T-helper 2 cell treated with Interferon-gamma antibody and Interleukin-4, amounts not matched to agents 5 μg/mL and 100 μg/mL, for 36 hours (primary cell): ENCODE results near the gene GABPB2.

Experiments
- DNase-seq: peaks from one replicate; pipeline ENCODE4 v3.0.0; 2021; ENCODE audit warnings: low spot score
- H3K27ac Mint-ChIP-seq: one replicate; pipeline ENCODE4 v1.8.0; 2021; ENCODE audit warnings: mild to moderate bottlenecking, mixed read lengths
- H3K27me3 Mint-ChIP-seq: one replicate; pipeline ENCODE4 v1.8.0; 2021; ENCODE audit warnings: low read depth, mixed read lengths
- H3K36me3 Mint-ChIP-seq: one replicate; pipeline ENCODE4 v1.8.0; 2021; ENCODE audit warnings: low read depth, mixed read lengths
- H3K4me1 Mint-ChIP-seq: one replicate; pipeline ENCODE4 v1.8.0; 2021; ENCODE audit warnings: low read depth, mixed read lengths
- H3K4me3 Mint-ChIP-seq: one replicate; pipeline ENCODE4 v1.8.0; 2022; ENCODE audit warnings: mild to moderate bottlenecking, moderate library complexity, mixed read lengths
- H3K9me3 Mint-ChIP-seq: one replicate; pipeline ENCODE4 v1.8.0; 2021; ENCODE audit warnings: mixed read lengths

Gene GABPB2

DNA sequence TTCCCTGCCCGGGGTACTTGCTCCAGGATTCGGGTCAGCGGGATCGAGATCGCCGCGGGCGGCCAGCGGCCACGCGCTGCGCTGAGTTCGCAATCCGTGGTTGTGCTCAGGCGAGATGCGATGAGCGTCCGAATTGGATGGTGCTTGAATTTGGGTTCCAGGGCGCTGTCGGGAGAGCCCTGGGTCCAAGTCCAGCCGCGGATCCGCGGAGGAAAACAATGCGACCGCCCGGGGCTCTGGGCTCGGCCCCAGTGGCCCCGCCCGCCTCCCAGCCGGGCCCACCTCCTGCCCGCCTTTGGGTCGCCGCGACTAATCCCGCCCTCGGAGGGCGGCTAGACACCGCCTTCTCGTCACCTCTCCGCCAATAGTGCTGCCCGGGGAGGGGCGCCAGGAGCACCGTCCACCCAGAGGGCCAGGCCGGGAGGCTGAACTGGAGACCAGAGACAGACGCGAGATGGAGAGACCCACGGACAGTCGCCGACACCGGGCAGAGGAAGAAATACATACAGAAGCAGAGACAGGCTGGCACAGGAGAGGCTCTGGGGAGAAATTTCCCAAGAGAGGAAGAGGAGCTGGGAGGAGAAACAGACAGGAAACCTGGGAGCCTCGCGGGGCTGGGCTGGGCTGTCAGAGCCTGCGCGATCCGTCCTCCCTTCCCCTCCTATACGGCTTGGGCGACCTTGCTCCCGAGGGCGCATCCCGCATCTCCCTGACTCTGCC is 76.0 kb downstream of the GABPB2 start, which contains the start of gene SEMA6C:
Gene SEMA6C, minus strand, starts transcription at position 220 of the 720 bp plus-strand sequence. CDS start 4,010 bp downstream, outside the sequence.
- Mint-ChIP-seq H3K4me3 (peak within 1 kb of the TSS; percentile 95), H3K9me3 (no peaks in the 10 kb centered on the region), H3K27me3 (peaks cover 29% of the 10 kb centered on the region), H3K4me1 (peaks cover 18% of the 10 kb centered on the region), H3K36me3 (no peaks in the 10 kb centered on the region), H3K27ac (peak within 1 kb of the TSS; percentile 62)
- DNase-seq: peak; percentile 92

DNA sequence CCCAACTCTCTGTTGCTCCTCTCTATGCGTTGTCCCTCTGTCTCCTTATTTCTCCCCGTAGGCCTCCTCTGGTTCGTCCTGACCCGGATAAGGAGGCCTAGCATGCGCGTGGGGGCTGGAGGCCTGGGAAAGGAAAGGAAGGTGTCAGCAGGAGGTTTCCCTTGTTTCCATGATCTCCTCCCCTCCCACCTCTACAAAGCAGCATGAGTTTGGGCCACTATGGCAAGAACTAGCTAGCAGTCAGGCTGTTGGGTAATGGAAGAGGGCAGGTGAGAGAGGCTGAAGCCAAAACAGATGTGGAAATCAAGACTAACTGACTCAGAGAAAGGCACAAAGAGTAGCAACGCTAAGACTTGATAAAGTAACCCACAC is 76.6 kb downstream of the GABPB2 start:
- Mint-ChIP-seq H3K4me3 (peak overlapping the region; percentile 95), H3K27me3 (peaks cover 29% of the 10 kb centered on the region), H3K4me1 (peaks cover 20% of the 10 kb centered on the region)

DNA sequence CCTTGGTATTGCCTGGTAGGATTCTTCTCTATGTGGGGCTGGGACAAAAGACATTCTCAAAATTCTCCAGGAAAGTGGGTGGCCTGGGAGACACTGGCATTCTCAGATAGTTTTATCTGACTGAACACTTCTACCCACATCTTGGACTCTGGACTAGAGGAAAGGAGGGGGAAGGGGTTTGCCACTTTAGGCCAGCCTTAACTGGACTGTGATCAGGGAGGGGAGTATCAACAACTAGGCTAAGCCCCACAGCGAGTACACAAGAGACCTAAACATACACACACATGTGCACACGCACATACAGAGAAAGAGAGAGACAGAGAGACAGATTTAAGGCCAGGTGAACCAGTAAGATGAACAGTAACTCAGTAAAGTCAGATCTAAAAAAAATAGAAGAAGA is 77.1 kb downstream of the GABPB2 start:
- DNase-seq: no peak
- H3K27me3 Mint-ChIP-seq: peaks cover 29% of the 10 kb centered on the region
- H3K36me3 Mint-ChIP-seq: no peaks in the 10 kb centered on the region
- H3K4me3 Mint-ChIP-seq: peak overlapping the region; percentile 95
- no peak overlapping the region for H3K27ac Mint-ChIP-seq
- peaks cover 20% of the 10 kb centered on the region for H3K4me1 Mint-ChIP-seq
- no peaks in the 10 kb centered on the region for H3K9me3 Mint-ChIP-seq

More for the DNA sequence above, 76.6 kb downstream of the GABPB2 start:
- peak overlapping the region; percentile 62 for H3K27ac Mint-ChIP-seq
- no peak for DNase-seq
- H3K9me3 Mint-ChIP-seq: no peaks in the 10 kb centered on the region
- H3K36me3 Mint-ChIP-seq: no peaks in the 10 kb centered on the region

DNA sequence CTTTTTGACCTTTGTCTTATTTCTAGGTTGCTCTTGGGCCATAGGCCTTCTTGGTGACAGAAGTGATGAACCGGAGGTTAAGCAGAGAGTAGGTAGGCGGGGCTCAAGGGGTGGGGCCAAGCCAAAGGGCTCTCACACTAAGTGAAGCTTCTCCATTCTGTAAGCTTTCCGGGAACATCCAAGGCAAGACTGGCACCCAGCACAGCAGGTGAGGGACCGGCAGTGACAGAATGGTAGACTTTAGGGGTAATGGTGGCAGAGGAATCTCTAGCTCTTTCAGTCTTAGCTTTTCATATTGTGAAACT is 85.9 kb downstream of the GABPB2 start, which contains the start of gene TNFAIP8L2:
Gene TNFAIP8L2, plus strand, starts transcription at position 135 of the 305 bp plus-strand sequence. CDS start 2,049 bp downstream, outside the sequence.
- Mint-ChIP-seq H3K9me3 (no peaks in the 10 kb centered on the region), H3K27me3 (no peaks in the 10 kb centered on the region), H3K4me1 (peaks cover 36% of the 10 kb centered on the region), H3K4me3 (peak within 1 kb of the TSS; percentile 98), H3K27ac (peak within 1 kb of the TSS; percentile 95), H3K36me3 (peaks cover 37% of the 10 kb centered on the region)
- peak; percentile 79 for DNase-seq

GRCh38 chr1:151157067-151157531 is 86.5 kb downstream of the GABPB2 start:
- peak overlapping the region; percentile 98 for H3K4me3 Mint-ChIP-seq
- peaks cover 37% of the 10 kb centered on the region for H3K36me3 Mint-ChIP-seq
- DNase-seq: peak; percentile 76
- no peaks in the 10 kb centered on the region for H3K27me3 Mint-ChIP-seq
- H3K27ac Mint-ChIP-seq: peak overlapping the region; percentile 95
- H3K9me3 Mint-ChIP-seq: no peaks in the 10 kb centered on the region
- peaks cover 40% of the 10 kb centered on the region for H3K4me1 Mint-ChIP-seq

- H3K4me1 Mint-ChIP-seq: peaks cover 45% of the 10 kb centered on the region
- peak; percentile 74 for DNase-seq
- peaks cover 43% of the 10 kb centered on the region for H3K36me3 Mint-ChIP-seq
These were observed 87.8 kb downstream of the GABPB2 start for GRCh38 chr1:151158326-151158725.

GRCh38 chr1:151158751-151159251 is 88.2 kb downstream of the GABPB2 start:
- peak; percentile 20 for DNase-seq
- peaks cover 45% of the 10 kb centered on the region for H3K4me1 Mint-ChIP-seq

More at GRCh38 chr1:151158326-151158725, 87.8 kb downstream of the GABPB2 start:
- Mint-ChIP-seq H3K27me3 (no peaks in the 10 kb centered on the region), H3K9me3 (no peaks in the 10 kb centered on the region), H3K27ac (peak overlapping the region; percentile 95), H3K4me3 (peak overlapping the region; percentile 98)

GRCh38 chr1:151159373-151159772 is 88.8 kb downstream of the GABPB2 start:
- H3K27me3 Mint-ChIP-seq: no peaks in the 10 kb centered on the region
- peak overlapping the region; percentile 66 for H3K4me3 Mint-ChIP-seq
- peaks cover 47% of the 10 kb centered on the region for H3K4me1 Mint-ChIP-seq
- no peaks in the 10 kb centered on the region for H3K9me3 Mint-ChIP-seq
- H3K36me3 Mint-ChIP-seq: peaks cover 43% of the 10 kb centered on the region
- no peak for DNase-seq
- peak overlapping the region; percentile 78 for H3K27ac Mint-ChIP-seq

More at GRCh38 chr1:151158751-151159251, 88.2 kb downstream of the GABPB2 start:
- Mint-ChIP-seq H3K27me3 (no peaks in the 10 kb centered on the region), H3K36me3 (peaks cover 43% of the 10 kb centered on the region), H3K4me3 (peak overlapping the region; percentile 98), H3K27ac (peak overlapping the region; percentile 95), H3K9me3 (no peaks in the 10 kb centered on the region)

GRCh38 chr1:151164732-151165280 is 94.2 kb downstream of the GABPB2 start:
- peak overlapping the region; percentile 92 for H3K27ac Mint-ChIP-seq
- peaks cover 2% of the 10 kb centered on the region for H3K27me3 Mint-ChIP-seq
- peaks cover 39% of the 10 kb centered on the region for H3K36me3 Mint-ChIP-seq
- DNase-seq: no peak
- peaks cover 37% of the 10 kb centered on the region for H3K4me1 Mint-ChIP-seq
- peak overlapping the region; percentile 91 for H3K4me3 Mint-ChIP-seq
- H3K9me3 Mint-ChIP-seq: no peaks in the 10 kb centered on the region

DNA sequence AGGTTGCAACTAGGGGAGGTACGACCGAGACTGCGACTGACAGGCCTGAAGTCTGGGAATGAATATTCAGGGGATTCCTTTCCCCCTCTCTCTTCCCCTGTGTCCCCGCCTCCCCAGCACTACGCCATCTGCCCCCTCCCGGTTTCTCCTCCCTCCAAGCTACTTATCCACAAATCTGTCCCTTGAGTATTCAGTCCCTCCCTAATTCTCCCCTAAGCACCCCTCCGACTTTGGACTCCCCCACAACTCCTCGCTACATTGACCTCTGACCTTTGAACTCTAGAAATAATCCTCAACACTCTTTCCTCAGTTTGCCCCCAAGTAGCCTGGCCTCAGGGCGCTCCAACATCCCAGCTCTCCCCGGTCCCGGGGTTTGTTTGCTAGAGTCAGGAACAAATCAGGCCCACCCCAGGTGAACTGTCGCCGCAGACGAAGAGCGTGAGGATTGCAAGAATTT is 94.7 kb downstream of the GABPB2 start:
- no peaks in the 10 kb centered on the region for H3K9me3 Mint-ChIP-seq
- peaks cover 2% of the 10 kb centered on the region for H3K27me3 Mint-ChIP-seq
- H3K4me3 Mint-ChIP-seq: peak overlapping the region; percentile 91
- DNase-seq: no peak
- H3K36me3 Mint-ChIP-seq: peaks cover 40% of the 10 kb centered on the region
- H3K27ac Mint-ChIP-seq: peak overlapping the region; percentile 92
- peaks cover 34% of the 10 kb centered on the region for H3K4me1 Mint-ChIP-seq

DNA sequence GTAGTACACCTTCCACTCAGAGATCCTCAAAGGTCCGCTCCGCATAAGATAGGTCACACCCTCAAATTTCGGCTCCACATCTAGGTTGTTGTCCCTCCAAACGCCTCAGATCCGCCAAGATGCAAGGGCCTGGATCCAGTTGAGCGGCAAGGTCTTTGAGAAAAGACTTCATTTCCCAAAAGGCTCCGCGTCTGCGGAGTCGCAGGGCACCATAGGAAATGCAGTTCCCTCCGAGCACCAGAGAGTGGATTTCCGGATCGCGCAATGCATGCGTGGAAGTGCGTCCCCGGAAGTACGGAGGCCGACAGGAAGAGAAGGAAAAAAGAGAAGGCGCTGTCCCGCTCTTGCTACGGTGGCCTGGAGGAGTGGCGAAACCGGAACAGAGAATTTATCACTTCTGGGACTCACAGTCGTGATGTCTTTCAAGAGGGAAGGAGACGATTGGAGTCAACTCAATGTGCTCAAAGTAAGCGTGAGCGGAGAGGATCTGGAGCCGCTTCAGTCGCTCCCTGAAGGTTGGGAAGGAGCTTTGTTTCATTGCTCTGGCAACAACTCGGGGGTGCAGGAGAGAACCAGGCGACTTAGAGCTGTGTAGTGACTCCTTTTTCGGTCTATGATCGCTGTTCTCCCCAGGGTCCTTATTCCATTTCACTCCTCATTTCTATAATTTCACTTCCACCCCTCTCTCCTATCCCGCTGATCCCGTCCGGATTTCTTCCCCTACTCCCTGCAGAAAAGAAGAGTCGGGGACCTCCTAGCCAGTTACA is 95.4 kb downstream of the GABPB2 start, which contains the start of the genes LYSMD1 and SCNM1:
Gene LYSMD1, minus strand, starts transcription at position 165 of the 767 bp plus-strand sequence. CDS start 644 bp downstream, outside the sequence.
Gene SCNM1, plus strand, starts transcription at position 407 of the 767 bp plus-strand sequence. Its CDS starts 9 bp downstream, at position 416.
- Mint-ChIP-seq H3K9me3 (no peaks in the 10 kb centered on the region), H3K36me3 (peaks cover 42% of the 10 kb centered on the region), H3K4me1 (peaks cover 34% of the 10 kb centered on the region)

GRCh38 chr1:151166505-151166956 is 96.0 kb downstream of the GABPB2 start:
- no peak for DNase-seq
- Mint-ChIP-seq H3K27me3 (peaks cover 2% of the 10 kb centered on the region), H3K36me3 (peaks cover 46% of the 10 kb centered on the region), H3K4me1 (peaks cover 32% of the 10 kb centered on the region), H3K9me3 (no peaks in the 10 kb centered on the region), H3K4me3 (peak overlapping the region; percentile 91), H3K27ac (peak overlapping the region; percentile 92)

More for the DNA sequence above, 95.4 kb downstream of the GABPB2 start, which contains the start of the genes LYSMD1 and SCNM1:
- H3K27me3 Mint-ChIP-seq: peaks cover 2% of the 10 kb centered on the region
- peak within 1 kb of the TSS; percentile 91 for H3K4me3 Mint-ChIP-seq
- peak; percentile 97 for DNase-seq
- peak within 1 kb of the TSS; percentile 92 for H3K27ac Mint-ChIP-seq

DNA sequence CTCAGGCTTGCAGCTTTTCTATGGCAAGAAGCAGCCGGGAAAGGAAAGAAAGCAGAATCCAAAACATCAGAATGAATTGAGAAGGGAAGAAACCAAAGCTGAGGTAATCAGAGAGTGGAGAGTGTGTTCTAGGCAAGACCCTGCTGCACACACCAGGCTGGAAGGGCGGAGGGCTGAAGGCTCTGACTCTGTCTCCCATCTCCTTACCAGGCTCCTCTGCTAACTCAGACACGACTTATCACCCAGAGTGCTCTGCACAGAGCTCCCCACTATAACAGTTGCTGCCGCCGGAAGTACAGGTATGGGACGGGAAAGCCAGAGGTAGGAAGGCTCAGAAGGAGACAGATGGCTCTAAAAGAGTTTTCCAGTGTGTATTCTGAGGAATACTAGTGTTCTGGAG is 96.6 kb downstream of the GABPB2 start:
- peak overlapping the region; percentile 92 for H3K27ac Mint-ChIP-seq
- peaks cover 2% of the 10 kb centered on the region for H3K27me3 Mint-ChIP-seq
- H3K36me3 Mint-ChIP-seq: peaks cover 48% of the 10 kb centered on the region

More for the DNA sequence above, 96.6 kb downstream of the GABPB2 start:
- Mint-ChIP-seq H3K4me1 (peaks cover 27% of the 10 kb centered on the region), H3K4me3 (peak overlapping the region; percentile 91), H3K9me3 (no peaks in the 10 kb centered on the region)
- no peak for DNase-seq
